Measurements from ENCODE around the gene ITGB5. TPM values are rescaled to one million over a fixed set of nuclear protein-coding genes. Genes with fewer than 3 reads are reported as not detected.
A peak's percentile ranks its signal among the peaks of the same experiment; 100 is the strongest.

Gene ITGB5
- total RNA-seq, 1 experiment from 2014 or later, result 77.8 TPM

- Histone ChIP-seq H3K9me2 (ENCODE audit: insufficient read depth) (no peaks in the 10 kb centered on the region), H3K27me3 (ENCODE audit: insufficient read depth, low read length) (no peaks in the 10 kb centered on the region), H2AFZ (ENCODE audit: low read depth, low read length, poor library complexity, severe bottlenecking) (no peak overlapping the region), H3K9ac (ENCODE audit: low read length) (no peak overlapping the region), H3K9me3 (ENCODE audit: control insufficient read depth in 1 of 2, insufficient read depth in 1 of 2, low read depth in 1 of 2, low read length in 2 of 2) (no peaks in the 10 kb centered on the region), H3K4me2 (ENCODE audit: low read length) (peak overlapping the region; percentile 47), H4K20me1 (ENCODE audit: insufficient read depth) (no peaks in the 10 kb centered on the region), H3K27ac (ENCODE audit: low read depth, low read length) (no peak overlapping the region), H3K36me3 (ENCODE audit: control insufficient read depth in 1 of 2, insufficient read depth in 2 of 2, low read length in 2 of 2) (peaks cover 0 to 5% of the 10 kb centered on the region in 2 experiments; a peak in 1 of 4 replicates), H3K4me1 (ENCODE audit: control insufficient read depth in 1 of 2, insufficient read depth in 2 of 2, low read length in 2 of 2) (peaks cover 10 to 20% of the 10 kb centered on the region in 2 experiments), H3K79me2 (ENCODE audit: insufficient read depth, low read length) (no peaks in the 10 kb centered on the region), H3K4me3 (replicated peaks in 1 of 2; ENCODE audit: low read depth in 1 of 2, low read length in 2 of 2) (no peak overlapping the region)
- intact Hi-C loops (cut with micrococcal nuclease), result no loop called here
- BruUV-seq (replicated peaks), result no TSS peak
- no peak for TF ChIP-seq ZFX (IDR thresholded peaks at IDR 0.05)
- TF ChIP-seq CBX3 (IDR thresholded peaks at IDR 0.05; ENCODE audit: low read depth), result no peak
- TF ChIP-seq ZNF274 (IDR thresholded peaks at IDR 0.05; ENCODE audit: low read depth, low read length), result no peak
- no peak for TF ChIP-seq ATF3 (IDR thresholded peaks at IDR 0.05)
- no peak for TF ChIP-seq CEBPB (IDR thresholded peaks at IDR 0.05; ENCODE audit: low read depth)
- no peak for TF ChIP-seq RAD21 (IDR thresholded peaks at IDR 0.05; ENCODE audit: low read depth)
- no peak for TF ChIP-seq POLR2AphosphoS5 (IDR thresholded peaks at IDR 0.05; ENCODE audit: low read depth, low read length)
- no peak for TF ChIP-seq EZH2phosphoT487 (IDR thresholded peaks at IDR 0.05; ENCODE audit: borderline replicate concordance)
- no peak for TF ChIP-seq CTCF (IDR thresholded peaks at IDR 0.05 in 2 of 3, conservative IDR thresholded peaks at IDR 0.05 in 1 of 3; ENCODE audit: borderline replicate concordance in 1 of 3, insufficient read depth in 1 of 3, low read depth in 2 of 3, low read length in 2 of 3)
- TF ChIP-seq MAX (IDR thresholded peaks at IDR 0.05), result no peak
- no peak for TF ChIP-seq SRF (IDR thresholded peaks at IDR 0.05; ENCODE audit: low read depth)
- TF ChIP-seq SIN3A (IDR thresholded peaks at IDR 0.05; ENCODE audit: low read depth), result no peak
- TF ChIP-seq EZH2 (IDR thresholded peaks at IDR 0.05), result no peak
- TF ChIP-seq ELF1 (IDR thresholded peaks at IDR 0.05; ENCODE audit: borderline replicate concordance, low read depth), result no peak
- ChIA-PET POLR2A (no interaction called here), RAD21 (ENCODE audit: low non-redundant PET in 1 of 2, low total read pairs in 2 of 2, uncharacterized antibody in 2 of 2, unreplicated experiment in 2 of 2) (no interaction called here), CTCF (interaction anchor here (1.3 kb wide), 1 partner anchor 14 kb away, joined by 3 read pairs; no protein-coding TSS in a partner anchor)
- DNase-seq (ENCODE audit: low read depth, low spot score) (no peak), ATAC-seq (no peak)
Observed at GRCh38 chr3:124773351-124774326, 113.5 kb downstream of the ITGB5 start.
